T-cell (primary cell): Measurements from ENCODE around the gene EEIG1. TPM values are rescaled to one million over a fixed set of nuclear protein-coding genes. Genes with fewer than 3 reads are reported as not detected.

Source experiments
- ATAC-seq, 4 experiments: fragments of 200-7000 bp in 3 of 4; fragments of 150-1000 bp in 1 of 4; cut with Tn5 transposase; replicated peaks in 1 of 4; 1 replicate in 3 of 4; 2 replicates in 1 of 4; pipeline ENCODE4 v1.10.0; 2021; ENCODE audit warnings: moderate library complexity in 3 of 4, mild to moderate bottlenecking in 2 of 4, moderate number of reproducible peaks in 1 of 4
- CTCF ChIA-PET, 2 donors: fragments of 300-600 bp; sonication (Branson Sonifier 250); formaldehyde crosslinking; loops; one replicate each; lab custom pipeline; 2022; ENCODE audit warnings: antibody characterized with exemption in 2 of 2; lab: Charles Lee
- POLR2A ChIA-PET, 2 donors: fragments of 300-600 bp; sonication (Branson Sonifier 250); formaldehyde crosslinking; loops; one replicate each; lab custom pipeline; 2022; ENCODE audit warnings: antibody characterized with exemption in 2 of 2; lab: Charles Lee
- DNase-seq, 35 experiments: peaks; one replicate each; pipeline versions ENCODE4 v3.0.0 to v3.0.0-alpha.2; 2013 to 2023
- H3K27ac ChIP-seq: one replicate; pipeline ENCODE4 v1.5.1; 2013; ENCODE audit warnings: low read length
- H3K27me3 ChIP-seq, 2 experiments: replicated peaks in 1 of 2; 1 replicate in 1 of 2; 2 replicates in 1 of 2; pipeline versions ENCODE4 v1.6.1 to v1.7.0; 2013; ENCODE audit warnings: low read length in 1 of 2, mixed read lengths in 1 of 2; ENCODE audit not compliant: control insufficient read depth in 2 of 2, insufficient read depth in 2 of 2; ENCODE audit errors: extremely low read depth in 1 of 2
- H3K36me3 ChIP-seq, 2 donors: 1 replicate in 1 of 2; 2 replicates in 1 of 2; pipeline versions ENCODE4 v1.6.1 to v1.7.0; 2013; ENCODE audit warnings: low read length in 1 of 2; ENCODE audit not compliant: control insufficient read depth in 2 of 2, insufficient read depth in 1 of 2; ENCODE audit errors: extremely low read depth in 1 of 2
- H3K4me1 ChIP-seq, 2 experiments: 1 replicate in 1 of 2; 2 replicates in 1 of 2; pipeline versions ENCODE4 v1.6.1 to v1.7.0; 2013; ENCODE audit warnings: low read length in 2 of 2, mixed read lengths in 1 of 2; ENCODE audit not compliant: insufficient read depth in 2 of 2, control insufficient read depth in 1 of 2; ENCODE audit errors: extremely low read depth in 1 of 2
- H3K4me3 ChIP-seq, 2 donors: 1 replicate in 1 of 2; 2 replicates in 1 of 2; pipeline versions ENCODE4 v1.5.1 to v1.7.0; 2013; ENCODE audit warnings: mild to moderate bottlenecking in 2 of 2, low read length in 1 of 2, moderate library complexity in 1 of 2; ENCODE audit not compliant: control insufficient read depth in 1 of 2; ENCODE audit errors: extremely low read depth in 1 of 2
- H3K9me3 ChIP-seq: 2 replicates; pipeline ENCODE4 v1.7.0; 2013
- H3K27ac Mint-ChIP-seq, 2 donors: one replicate each; pipeline ENCODE4 v1.8.0; 2020 to 2021; ENCODE audit warnings: mild to moderate bottlenecking in 2 of 2, mixed read lengths in 2 of 2
- H3K27me3 Mint-ChIP-seq, 2 donors: one replicate each; pipeline ENCODE4 v1.8.0; 2021 to 2022; ENCODE audit warnings: mixed read lengths in 2 of 2
- H3K36me3 Mint-ChIP-seq: one replicate; pipeline ENCODE4 v1.8.0; 2021; ENCODE audit warnings: mixed read lengths
- H3K4me1 Mint-ChIP-seq, 3 donors: one replicate each; pipeline ENCODE4 v1.8.0; 2020 to 2022; ENCODE audit warnings: mixed read lengths in 3 of 3, mild to moderate bottlenecking in 1 of 3
- H3K4me3 Mint-ChIP-seq, 3 donors: one replicate each; pipeline ENCODE4 v1.8.0; 2020 to 2022; ENCODE audit warnings: mild to moderate bottlenecking in 3 of 3, mixed read lengths in 3 of 3, moderate library complexity in 3 of 3
- H3K9me3 Mint-ChIP-seq, 3 donors: one replicate each; pipeline ENCODE4 v1.8.0; 2020 to 2022; ENCODE audit warnings: mixed read lengths in 3 of 3
- WGBS: methylation state at CpG from one replicate; pipeline ENCODE4 v1.1.5; 2013; ENCODE audit warnings: missing lambda C conversion rate; ENCODE audit not compliant: insufficient coverage; 5-methylcytosine and 5-hydroxymethylcytosine counted together
- total RNA-seq, 35 experiments: library from RNA in 6 of 35; stranded (reverse) in 6 of 35; fragments of 120-200 nt in 1 of 35; gene quantifications; one replicate each; pipeline versions ENCODE4 v1.2.1 to v1.2.4 and lab custom pipeline; 2013 to 2026

Gene EEIG1
- total RNA-seq, 5 donors from 2014 or later (not counting 1 experiment from before 2014, with no cell fraction given): 351 to 746 (median 698) TPM

DNA sequence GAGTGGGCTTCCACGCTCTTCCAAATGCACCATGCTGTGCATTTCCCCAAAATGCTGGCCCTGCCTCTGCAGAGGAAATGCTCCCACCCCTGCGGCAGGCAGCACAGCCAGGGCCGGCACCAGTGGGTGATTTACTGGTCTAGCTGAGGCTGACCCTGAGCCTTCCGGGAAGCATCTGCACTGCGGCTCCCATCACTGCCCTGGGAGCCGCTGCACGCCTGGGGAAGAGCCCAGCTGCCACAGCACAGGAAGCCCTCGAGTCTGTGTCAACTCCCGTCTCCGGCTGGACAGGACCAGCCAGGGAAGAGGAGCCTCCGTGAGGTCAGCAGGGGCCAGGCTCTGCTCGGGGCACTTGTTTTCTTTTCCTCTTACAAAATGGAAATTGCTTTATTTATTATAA, 25.1 kb upstream of the EEIG1 start:
- 39% methylated on average over 8 of the region's 12 CpGs for WGBS
- no peak overlapping the region for H3K4me3 ChIP-seq
- no peaks in the 10 kb centered on the region for H3K36me3 ChIP-seq
- H3K4me3 Mint-ChIP-seq: peak overlapping the region in 2 of 3 donors; percentile 44 to 85
- peaks cover 3% of the 10 kb centered on the region for H3K36me3 Mint-ChIP-seq
- no peaks in the 10 kb centered on the region for H3K9me3 ChIP-seq
- ATAC-seq (no peak), DNase-seq (peak in 1 of 35 experiments; percentile 28)
- H3K27me3 ChIP-seq: no peaks in the 10 kb centered on the region
- POLR2A ChIA-PET: interaction anchor here in 1 of 2 donors (0.6 to 0.7 kb wide), 3 partner anchors 21 to 38 kb away, joined by 3 to 8 read pairs (median 6); no protein-coding TSS in a partner anchor
- CTCF ChIA-PET: interaction anchor here in 1 of 2 donors (0.7 to 2.1 kb wide), 3 partner anchors 22 to 255 kb away, joined by 3 to 8 read pairs (median 4); no protein-coding TSS in a partner anchor
- peak overlapping the region; percentile 83 for H3K27ac ChIP-seq
- no peaks in the 10 kb centered on the region for H3K27me3 Mint-ChIP-seq
- peaks cover 58 to 76% (median 66%) of the 10 kb centered on the region in 3 donors for H3K4me1 Mint-ChIP-seq
- H3K4me1 ChIP-seq: peaks cover 38 to 87% of the 10 kb centered on the region in 2 experiments
- peak overlapping the region; percentile 94 to 95 for H3K27ac Mint-ChIP-seq
- peaks cover 3 to 4% (median 3%) of the 10 kb centered on the region in 3 donors for H3K9me3 Mint-ChIP-seq

DNA sequence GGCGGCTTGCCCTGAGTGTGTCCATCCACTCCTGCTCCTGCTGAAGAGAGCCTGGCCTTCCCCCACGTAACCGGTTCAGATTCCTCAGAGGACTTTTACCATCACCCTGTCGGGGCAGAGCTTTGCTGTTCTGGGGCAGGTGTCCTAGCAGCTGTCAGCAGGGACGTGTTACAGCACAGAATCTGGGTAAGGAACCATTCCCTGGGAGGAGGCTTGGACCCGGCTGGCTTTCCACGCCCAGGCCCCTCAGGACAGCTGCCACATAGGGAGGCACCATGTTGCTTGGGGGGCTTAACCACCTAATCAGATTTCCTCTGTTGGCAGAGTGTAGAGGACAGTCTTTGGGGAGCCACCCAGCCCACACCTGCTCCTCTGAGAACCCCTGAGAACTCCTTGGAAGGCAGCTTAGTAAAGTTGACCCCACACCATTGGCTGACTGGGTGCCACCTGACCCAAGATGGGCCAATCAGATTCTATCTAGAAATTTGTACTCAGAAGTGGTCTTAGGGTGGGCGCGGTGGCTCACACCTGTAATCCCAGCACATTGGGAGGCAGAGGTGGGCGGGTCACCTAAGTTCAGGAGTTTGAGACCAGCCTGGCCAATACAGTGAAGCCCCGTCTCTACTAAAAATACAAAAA, 23.3 kb upstream of the EEIG1 start:
- Mint-ChIP-seq H3K4me1 (peaks cover 48 to 68% (median 57%) of the 10 kb centered on the region in 3 donors), H3K9me3 (peaks cover 3 to 4% (median 3%) of the 10 kb centered on the region in 3 donors), H3K27me3 (no peaks in the 10 kb centered on the region), H3K4me3 (no peak overlapping the region), H3K36me3 (peaks cover 3% of the 10 kb centered on the region), H3K27ac (peak overlapping the region; percentile 84 to 91)
- DNase-seq: no peak
- ChIA-PET POLR2A (no interaction called here), CTCF (no interaction called here)
- 99% methylated on average over 7 of the region's 11 CpGs for WGBS
- Histone ChIP-seq H3K9me3 (no peaks in the 10 kb centered on the region), H3K27ac (peak overlapping the region; percentile 31), H3K4me3 (no peak overlapping the region), H3K27me3 (no peaks in the 10 kb centered on the region), H3K36me3 (no peaks in the 10 kb centered on the region), H3K4me1 (peaks cover 34 to 69% of the 10 kb centered on the region in 2 experiments)
- ATAC-seq: no peak

DNA sequence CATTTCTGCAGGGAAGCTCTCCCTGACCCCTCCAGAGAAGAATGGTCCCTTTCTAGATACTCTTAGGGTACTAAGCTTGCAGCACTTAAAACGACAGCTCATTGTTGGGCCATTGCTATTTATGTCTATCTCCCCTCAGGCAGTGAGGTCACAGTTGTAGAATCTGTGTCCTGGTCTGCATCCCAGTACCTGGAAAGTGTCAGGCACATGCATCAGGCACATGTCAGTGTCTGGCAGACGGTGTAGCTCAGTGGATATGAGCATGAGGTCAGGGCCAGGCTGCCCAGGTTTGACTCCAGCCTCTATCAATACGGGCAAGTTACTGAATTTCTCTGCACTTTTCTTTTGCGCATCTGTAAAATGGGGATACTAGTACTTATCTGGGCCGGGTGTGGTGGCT, 22.2 kb upstream of the EEIG1 start:
- Histone ChIP-seq H3K27me3 (no peaks in the 10 kb centered on the region), H3K27ac (no peak overlapping the region), H3K4me3 (no peak overlapping the region), H3K9me3 (no peaks in the 10 kb centered on the region), H3K36me3 (no peaks in the 10 kb centered on the region), H3K4me1 (peaks cover 24 to 57% of the 10 kb centered on the region in 2 experiments)
- Mint-ChIP-seq H3K9me3 (peaks cover 1 to 2% (median 1%) of the 10 kb centered on the region in 3 donors), H3K27me3 (no peaks in the 10 kb centered on the region), H3K4me3 (no peak overlapping the region), H3K27ac (peak overlapping the region; percentile 75 to 82), H3K4me1 (peaks cover 37 to 58% (median 46%) of the 10 kb centered on the region in 3 donors), H3K36me3 (peaks cover 1% of the 10 kb centered on the region)
- DNase-seq (no peak), ATAC-seq (no peak)
- CTCF ChIA-PET: interaction anchor here in 1 of 2 donors (0.5 kb wide), 1 partner anchor 298 kb away, joined by 8 read pairs; no protein-coding TSS in a partner anchor
- POLR2A ChIA-PET: interaction anchor here (0.6 to 0.8 kb wide), 3 partner anchors 17 to 447 kb away, joined by 3 to 8 read pairs (median 4); no protein-coding TSS in a partner anchor
- 93% methylated on average over 5 of the region's 5 CpGs for WGBS

DNA sequence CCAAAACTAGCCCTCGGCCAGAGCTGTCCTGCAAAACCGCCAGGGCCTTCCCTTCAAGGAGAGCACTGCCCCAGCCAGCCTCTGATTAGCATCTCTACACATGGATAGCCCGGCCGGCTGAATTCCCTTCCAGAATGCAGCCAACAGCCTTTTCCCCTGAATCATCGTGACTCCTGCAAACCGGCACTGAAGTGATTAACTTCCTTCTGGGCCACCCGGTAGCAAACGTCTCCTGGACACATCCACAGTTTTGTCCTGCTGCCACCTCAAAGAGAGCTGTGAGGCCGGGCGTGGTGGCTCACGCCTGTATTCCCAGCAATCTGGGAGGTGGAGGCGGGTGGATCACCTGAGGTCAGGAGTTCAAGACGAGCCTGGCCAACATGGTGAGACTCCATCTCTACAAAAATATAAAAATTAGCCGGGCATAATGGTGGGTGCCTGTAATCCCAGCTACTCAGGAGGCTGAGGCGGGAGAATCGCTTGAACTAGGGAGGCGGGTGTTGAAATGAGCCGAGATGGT, 21.1 kb upstream of the EEIG1 start:
- Mint-ChIP-seq H3K27ac (no peak overlapping the region), H3K36me3 (no peaks in the 10 kb centered on the region), H3K9me3 (no peaks in the 10 kb centered on the region), H3K27me3 (no peaks in the 10 kb centered on the region), H3K4me1 (peaks cover 27 to 49% (median 37%) of the 10 kb centered on the region in 3 donors), H3K4me3 (no peak overlapping the region)
- Histone ChIP-seq H3K9me3 (no peaks in the 10 kb centered on the region), H3K4me1 (peaks cover 16 to 46% of the 10 kb centered on the region in 2 experiments), H3K27me3 (no peaks in the 10 kb centered on the region), H3K4me3 (no peak overlapping the region), H3K36me3 (no peaks in the 10 kb centered on the region), H3K27ac (no peak overlapping the region)
- CTCF ChIA-PET: interaction anchor here in 1 of 2 donors (0.6 kb wide), 1 partner anchor 47 kb away, joined by 3 read pairs; no protein-coding TSS in a partner anchor
- DNase-seq (no peak), ATAC-seq (no peak)
- 85% methylated on average over 13 of the region's 18 CpGs for WGBS
- POLR2A ChIA-PET: no interaction called here

DNA sequence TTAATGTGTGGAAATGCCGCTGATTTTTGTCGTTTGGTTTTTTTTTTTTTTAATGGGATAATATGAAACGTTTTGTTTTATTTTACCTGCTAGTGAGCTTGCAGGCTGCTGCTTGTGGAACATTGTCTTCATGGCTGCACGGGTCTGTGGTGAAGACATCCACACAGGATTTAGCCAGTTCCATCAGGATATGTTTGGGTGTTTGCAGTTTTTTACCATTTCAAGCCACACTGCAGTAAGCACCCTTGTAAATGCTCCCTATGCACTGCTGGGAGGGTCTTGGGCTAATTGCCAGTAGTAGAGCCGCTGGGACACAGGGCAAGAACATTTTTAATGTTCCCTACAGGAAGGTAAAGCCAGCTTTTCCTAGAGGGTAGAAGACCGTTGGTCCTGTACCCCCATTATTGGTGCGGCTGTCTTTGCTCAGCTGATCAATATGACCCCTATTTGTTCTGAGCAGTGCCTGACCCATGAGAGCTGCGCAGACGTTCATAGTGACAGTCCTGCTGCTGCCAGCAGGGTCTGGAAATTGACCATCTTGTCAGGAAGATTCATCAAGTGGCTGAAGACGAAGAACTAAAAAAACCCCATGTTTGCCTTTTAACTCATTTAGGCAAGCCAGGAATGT, 20.5 kb upstream of the EEIG1 start:
- Mint-ChIP-seq H3K4me1 (peaks cover 22 to 43% (median 32%) of the 10 kb centered on the region in 3 donors), H3K36me3 (no peaks in the 10 kb centered on the region), H3K9me3 (no peaks in the 10 kb centered on the region), H3K27me3 (no peaks in the 10 kb centered on the region), H3K27ac (no peak overlapping the region), H3K4me3 (no peak overlapping the region)
- no peak for DNase-seq
- H3K4me3 ChIP-seq: no peak overlapping the region
- H3K36me3 ChIP-seq: no peaks in the 10 kb centered on the region
- no peak for ATAC-seq
- H3K27ac ChIP-seq: no peak overlapping the region
- 91% methylated on average over 7 of the region's 10 CpGs for WGBS
- H3K4me1 ChIP-seq: peaks cover 10 to 40% of the 10 kb centered on the region in 2 experiments
- H3K27me3 ChIP-seq: no peaks in the 10 kb centered on the region
- CTCF ChIA-PET: no interaction called here
- POLR2A ChIA-PET: no interaction called here
- no peaks in the 10 kb centered on the region for H3K9me3 ChIP-seq

DNA sequence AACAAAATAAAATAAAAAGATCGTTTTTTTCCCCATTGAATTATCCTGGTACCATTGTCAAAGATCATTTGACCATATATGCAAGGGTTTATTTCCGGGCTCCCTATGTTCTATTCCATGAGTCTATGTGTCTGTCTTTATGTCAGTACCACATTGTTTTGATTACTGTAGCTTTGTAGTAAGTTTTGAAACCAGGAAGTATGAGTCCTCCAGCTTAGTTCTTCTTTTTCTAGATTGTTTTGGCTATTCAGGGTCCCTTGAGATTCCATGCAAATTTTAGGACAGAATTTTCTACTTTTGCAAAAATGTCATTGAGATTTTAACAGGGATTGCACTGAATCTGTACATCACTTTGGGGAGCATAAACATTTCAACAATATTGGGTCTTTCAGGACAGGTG, 18.7 kb upstream of the EEIG1 start:
- no peaks in the 10 kb centered on the region for H3K36me3 Mint-ChIP-seq
- Histone ChIP-seq H3K27me3 (no peaks in the 10 kb centered on the region), H3K27ac (no peak overlapping the region), H3K4me3 (no peak overlapping the region), H3K9me3 (no peaks in the 10 kb centered on the region), H3K36me3 (no peaks in the 10 kb centered on the region), H3K4me1 (peaks cover 0 to 22% of the 10 kb centered on the region in 2 experiments)
- no peak overlapping the region for H3K27ac Mint-ChIP-seq
- DNase-seq (no peak), ATAC-seq (no peak)
- no CpG with 5 or more reads among the region's 2 CpGs for WGBS
- H3K27me3 Mint-ChIP-seq: no peaks in the 10 kb centered on the region
- H3K4me1 Mint-ChIP-seq: peaks cover 16 to 28% (median 22%) of the 10 kb centered on the region in 3 donors
- H3K9me3 Mint-ChIP-seq: no peaks in the 10 kb centered on the region
- ChIA-PET CTCF (interaction anchor here in 1 of 2 donors (0.7 kb wide), 1 partner anchor 7 kb away, joined by 3 read pairs; no protein-coding TSS in a partner anchor), POLR2A (interaction anchor here (0.6 to 0.7 kb wide), 2 partner anchors 23 to 25 kb away, joined by 3 to 7 read pairs; no protein-coding TSS in a partner anchor)
- H3K4me3 Mint-ChIP-seq: no peak overlapping the region
